OCI-LY7 (cell line): ENCODE measurements around the gene CHD1. TPM values are rescaled to one million over a fixed set of nuclear protein-coding genes. Genes with fewer than 3 reads are reported as not detected.

Experiments
- BruUV-seq: library from RNA; stranded (reverse); fragments of 400-500 nt; replicated peaks from 2 replicates; lab custom pipeline; 2021; lab: Mats Ljungman, UMichigan
- CTCF ChIA-PET: fragments of 300-600 bp; sonication (Branson Sonifier 250); formaldehyde crosslinking; loops from one replicate; lab custom pipeline; 2022; ENCODE audit warnings: antibody characterized with exemption; ENCODE audit not compliant: unreplicated experiment; lab: Charles Lee
- POLR2A ChIA-PET: fragments of 300-600 bp; sonication (Branson Sonifier 250); formaldehyde crosslinking; loops from one replicate; lab custom pipeline; 2022; ENCODE audit warnings: antibody characterized with exemption; lab: Charles Lee
- DNase-seq: peaks from one replicate; pipeline ENCODE4 v3.0.0-alpha.2; 2015; ENCODE audit warnings: low spot score
- H2AFZ ChIP-seq: fragments of 200-600 bp; sonication (generic), shearing (Covaris generic); 2 replicates; pipeline ENCODE4 v1.6.1; 2014; ENCODE audit warnings: mild to moderate bottlenecking, antibody characterized with exemption, low read length, moderate library complexity
- H3K27ac ChIP-seq: fragments of 200-600 bp; sonication (generic); 2 replicates; pipeline ENCODE4 v1.5.1; 2014; ENCODE audit warnings: mixed run types, low read depth, mild to moderate bottlenecking, moderate library complexity, low read length, inconsistent platforms; ENCODE audit not compliant: poor library complexity, severe bottlenecking
- H3K36me3 ChIP-seq: fragments of 200-600 bp; sonication (generic); 2 replicates; pipeline ENCODE4 v1.6.1; 2014; ENCODE audit warnings: mild to moderate bottlenecking, antibody characterized with exemption, low read length, moderate library complexity, mixed read lengths; ENCODE audit not compliant: insufficient read depth
- H3K4me1 ChIP-seq: fragments of 200-600 bp; sonication (generic); 2 replicates; pipeline ENCODE4 v1.5.1; 2014; ENCODE audit warnings: mild to moderate bottlenecking, low read length; ENCODE audit not compliant: insufficient read depth, poor library complexity, severe bottlenecking
- H3K4me2 ChIP-seq: fragments of 200-600 bp; sonication (generic); 2 replicates; pipeline ENCODE4 v1.6.1; 2014; ENCODE audit warnings: mild to moderate bottlenecking, low read length
- H3K4me3 ChIP-seq: fragments of 200-600 bp; sonication (generic); 2 replicates; pipeline ENCODE4 v1.5.1; 2014; ENCODE audit warnings: mild to moderate bottlenecking, low read depth, low read length; ENCODE audit not compliant: poor library complexity, severe bottlenecking
- H3K79me2 ChIP-seq: fragments of 200-600 bp; sonication (generic); 2 replicates; pipeline ENCODE4 v1.6.1; 2016; ENCODE audit warnings: low read depth, mild to moderate bottlenecking, low read length, moderate library complexity, mixed read lengths; ENCODE audit not compliant: insufficient read depth
- H3K9me2 ChIP-seq: fragments of 200-600 bp; sonication (generic); 2 replicates; pipeline ENCODE4 v1.6.1; 2016; ENCODE audit warnings: mild to moderate bottlenecking, low read length, mixed read lengths; ENCODE audit not compliant: insufficient read depth
- H3K9me3 ChIP-seq: fragments of 200-600 bp; sonication (generic); 2 replicates; pipeline ENCODE4 v1.6.1; 2014; ENCODE audit warnings: mild to moderate bottlenecking, mixed run types, low read length, mixed read lengths
- H4K20me1 ChIP-seq: fragments of 200-600 bp; sonication (generic); 2 replicates; pipeline ENCODE4 v1.6.1; 2014; ENCODE audit warnings: mild to moderate bottlenecking, antibody characterized with exemption, low read length, moderate library complexity, mixed read lengths; ENCODE audit not compliant: insufficient read depth
- CTCF ChIP-seq: fragments of 200-600 bp; sonication (generic); conservative IDR thresholded peaks from 2 replicates; pipeline ENCODE4 v1.5.1; 2014; ENCODE audit warnings: mild to moderate bottlenecking, antibody characterized with exemption, low read length, moderate library complexity, mixed read lengths
- EZH2phosphoT487 ChIP-seq: fragments of 200-600 bp; sonication (generic); IDR thresholded peaks from 2 replicates; pipeline ENCODE4 v1.6.1; 2018; ENCODE audit warnings: low read depth, borderline replicate concordance, mild to moderate bottlenecking, mixed run types, antibody characterized with exemption, low read length, moderate library complexity, mixed read lengths
- intact Hi-C: fragments of 100-400 bp; cut with micrococcal nuclease; formaldehyde crosslinking; loops from one replicate; pipeline ENCODE4 v1.10.0; 2022; ENCODE audit not compliant: unreplicated experiment
- total RNA-seq, 2 experiments: library from RNA; depleted of rRNA in 1 of 2; stranded (reverse); fragments of >200 nt in 1 of 2; shearing (Covaris generic) in 1 of 2; gene quantifications; 2 replicates each; pipeline ENCODE4 v1.2.3, GENCODE V29; 2014 to 2022

Gene CHD1
- total RNA-seq, 2 experiments from 2014 or later: 8.3 to 10.3 TPM

- Histone ChIP-seq H3K27ac (no peak overlapping the region), H3K4me2 (no peak overlapping the region), H3K4me3 (no peak overlapping the region), H3K9me3 (no peaks in the 10 kb centered on the region), H4K20me1 (no peaks in the 10 kb centered on the region), H3K79me2 (no peaks in the 10 kb centered on the region), H3K9me2 (no peaks in the 10 kb centered on the region), H3K36me3 (no peaks in the 10 kb centered on the region), H2AFZ (no peak overlapping the region), H3K4me1 (no peaks in the 10 kb centered on the region)
- ChIA-PET POLR2A (interaction anchor here (0.7 kb wide), 1 partner anchor 890 kb away, joined by 3 read pairs; no protein-coding TSS in a partner anchor), CTCF (no interaction called here)
- intact Hi-C loops: no loop called here
- no peak for TF ChIP-seq EZH2phosphoT487
- TF ChIP-seq CTCF: no peak
- BruUV-seq: no TSS peak
- DNase-seq: no peak
Measured at GRCh38 chr5:98936948-98937715, 8.3 kb upstream of the CHD1 start.

- H4K20me1 ChIP-seq: peaks cover 13% of the 10 kb centered on the region; the same call in 1 of the 2 replicates
- ChIA-PET POLR2A (interaction anchor here (1.5 to 1.8 kb wide), 2 partner anchors 22 to 105 kb away, joined by 4 to 5 read pairs; no protein-coding TSS in a partner anchor), CTCF (no interaction called here)
- no peak for DNase-seq
- no peaks in the 10 kb centered on the region for H3K79me2 ChIP-seq
- intact Hi-C loops: no loop called here
- no peak overlapping the region for H3K4me3 ChIP-seq
- H3K36me3 ChIP-seq: no peaks in the 10 kb centered on the region
- TF ChIP-seq EZH2phosphoT487 (no peak), CTCF (no peak)
- no TSS peak for BruUV-seq
- no peak overlapping the region for H2AFZ ChIP-seq
- H3K4me2 ChIP-seq: no peak overlapping the region
- no peaks in the 10 kb centered on the region for H3K9me2 ChIP-seq
- H3K27ac ChIP-seq: no peak overlapping the region
- no peaks in the 10 kb centered on the region for H3K9me3 ChIP-seq
- no peaks in the 10 kb centered on the region for H3K4me1 ChIP-seq
Measured at GRCh38 chr5:98935206-98935605, 6.4 kb upstream of the CHD1 start.

GRCh38 chr5:98934546-98934945, 5.7 kb upstream of the CHD1 start:
- H3K79me2 ChIP-seq: no peaks in the 10 kb centered on the region
- intact Hi-C loops: no loop called here
- H3K36me3 ChIP-seq: no peaks in the 10 kb centered on the region
- no peak for TF ChIP-seq EZH2phosphoT487
- TF ChIP-seq CTCF: no peak
- H3K4me1 ChIP-seq: peaks cover 4% of the 10 kb centered on the region
- no peaks in the 10 kb centered on the region for H3K9me2 ChIP-seq
- no peak for DNase-seq
- CTCF ChIA-PET: no interaction called here
- no peak overlapping the region for H3K4me2 ChIP-seq
- POLR2A ChIA-PET: interaction anchor here (0.6 to 1.8 kb wide), 4 partner anchors 22 to 146 kb away, joined by 4 to 6 read pairs (median 4); no protein-coding TSS in a partner anchor
- H4K20me1 ChIP-seq: peaks cover 19% of the 10 kb centered on the region; the same call in 1 of the 2 replicates
- no peak overlapping the region for H3K27ac ChIP-seq
- no peaks in the 10 kb centered on the region for H3K9me3 ChIP-seq
- no peak overlapping the region for H3K4me3 ChIP-seq
- no peak overlapping the region for H2AFZ ChIP-seq
- BruUV-seq: no TSS peak
